HepG2 (cell line): ENCODE measurements around the gene DMKN. TPM values are rescaled to one million over a fixed set of nuclear protein-coding genes. Genes with fewer than 3 reads are reported as not detected.

ENCODE experiments used
- ARID4A ChIP-seq: sonication (generic); formaldehyde crosslinking; IDR thresholded peaks from 2 replicates; pipeline ENCODE4 v1.5.0; 2020; ENCODE audit warnings: mild to moderate bottlenecking, missing genetic modification reagents, borderline replicate concordance
- FOXA3 ChIP-seq: IDR thresholded peaks from 2 replicates; pipeline ENCODE4 v1.6.1; 2016; ENCODE audit warnings: missing genetic modification reagents, missing compliant biosample characterization
- GTF3A ChIP-seq: sonication (generic); formaldehyde crosslinking; conservative IDR thresholded peaks from 2 replicates; pipeline ENCODE4 v1.4.0; 2020; ENCODE audit warnings: mild to moderate bottlenecking, missing genetic modification reagents
- HHEX ChIP-seq: IDR thresholded peaks from 2 replicates; pipeline ENCODE4 v1.6.1; 2016; ENCODE audit warnings: control low read depth
- HNRNPLL ChIP-seq: fragments of 200-400 bp; formaldehyde crosslinking; IDR thresholded peaks from 2 replicates; pipeline ENCODE4 v1.6.1; 2017; ENCODE audit warnings: mild to moderate bottlenecking, low read depth, low read length; ENCODE audit not compliant: poor library complexity, severe bottlenecking
- KDM2A ChIP-seq: sonication (generic); formaldehyde crosslinking; IDR thresholded peaks from 2 replicates; pipeline ENCODE4 v1.4.0; 2020; ENCODE audit warnings: low read depth, missing genetic modification reagents, borderline replicate concordance
- MLXIP ChIP-seq: sonication (generic); formaldehyde crosslinking; IDR thresholded peaks from 2 replicates; pipeline ENCODE4 v1.9.0; 2021; ENCODE audit warnings: missing genetic modification reagents, borderline replicate concordance
- REL ChIP-seq: sonication (generic); formaldehyde crosslinking; conservative IDR thresholded peaks from 2 replicates; pipeline ENCODE4 v1.8.0; 2022; ENCODE audit warnings: mild to moderate bottlenecking, missing genetic modification reagents, moderate library complexity
- TCF7 ChIP-seq: sonication (generic); IDR thresholded peaks from 2 replicates; pipeline ENCODE4 v1.6.1; 2016; ENCODE audit warnings: antibody characterized with exemption, low read depth
- TRAFD1 ChIP-seq: sonication (generic); formaldehyde crosslinking; IDR thresholded peaks from 2 replicates; pipeline ENCODE4 v1.5.1; 2020; ENCODE audit warnings: missing genetic modification reagents, mild to moderate bottlenecking, borderline replicate concordance
- ZBTB7A ChIP-seq: sonication (generic); formaldehyde crosslinking; IDR thresholded peaks from 2 replicates; pipeline ENCODE4 v1.8.0; 2022; ENCODE audit warnings: mild to moderate bottlenecking, missing genetic modification reagents
- ZBTB8A ChIP-seq: sonication (generic); formaldehyde crosslinking; IDR thresholded peaks from 2 replicates; pipeline ENCODE4 v1.4.0; 2020; ENCODE audit warnings: mild to moderate bottlenecking, low read depth, missing genetic modification reagents, borderline replicate concordance
- ZFP62 ChIP-seq: sonication (generic); formaldehyde crosslinking; IDR thresholded peaks from 2 replicates; pipeline ENCODE4 v1.4.0; 2020; ENCODE audit warnings: missing genetic modification reagents
- ZNF432 ChIP-seq: sonication (generic); formaldehyde crosslinking; IDR thresholded peaks from 2 replicates; pipeline ENCODE4 v1.5.0; 2020; ENCODE audit warnings: missing genetic modification reagents, mild to moderate bottlenecking, borderline replicate concordance
- ZNF574 ChIP-seq: sonication (generic); formaldehyde crosslinking; IDR thresholded peaks from 2 replicates; pipeline ENCODE4 v1.4.0; 2020; ENCODE audit warnings: missing genetic modification reagents
- ZNF674 ChIP-seq: sonication (generic); formaldehyde crosslinking; IDR thresholded peaks from 2 replicates; pipeline ENCODE4 v1.5.0; 2020; ENCODE audit warnings: low read depth, mild to moderate bottlenecking, missing genetic modification reagents
- polyA plus RNA-seq, 8 experiments: library from polyadenylated mRNA; depleted of rRNA in 3 of 8; stranded (reverse) in 7 of 8; unstranded in 1 of 8; fragments of >200 nt; fragmentation: Illumina TruSeq in 4 of 8; extraction: Trizol in 4 of 8; gene quantifications; 2 replicates each; pipeline versions ENCODE4 v1.2.1 to v1.2.3, GENCODE V29; 2011 to 2016; ENCODE audit warnings: low read depth in 4 of 8, missing spikeins in 1 of 8, mixed read lengths in 1 of 8; ENCODE audit not compliant: insufficient read depth in 1 of 8
- total RNA-seq, 5 experiments: library from RNA; depleted of rRNA; stranded (reverse); fragments of >200 nt; fragmentation: Illumina TruSeq; extraction: Trizol; gene quantifications; 2 replicates each; pipeline ENCODE4 v1.2.3, GENCODE V29; 2016; ENCODE audit warnings: low read depth in 1 of 5

Gene DMKN
- total and polyA plus RNA-seq, 2 of the 13 experiments (the other 11 are each of a cell fraction or from before 2014, with no cell fraction given) = 50.8 to 57.1 TPM

GRCh38 chr19:35495107-35496064 is 18.1 kb downstream of the DMKN start (continued):
- TF ChIP-seq TRAFD1 (CRISPR knock-in tag) (no peak), GTF3A (no peak), ZNF674 (CRISPR knock-in tag) (no peak), ZBTB7A (no peak), HHEX (no peak), FOXA3 (CRISPR knock-in tag) (0 out of 2 replicates have a peak, but pooled peaks have one; percentile 9), HNRNPLL (no peak), KDM2A (CRISPR knock-in tag) (peak; percentile 89; the same call in 1 of the 2 replicates), ZFP62 (CRISPR knock-in tag) (no peak), ZNF432 (CRISPR knock-in tag) (no peak), TCF7 (no peak), MLXIP (CRISPR knock-in tag) (no peak), REL (CRISPR knock-in tag) (no peak), ARID4A (peak; percentile 42; the same call in 1 of the 2 replicates), ZNF574 (CRISPR knock-in tag) (peak; percentile 86), ZBTB8A (CRISPR knock-in tag) (no peak)
